Osteocyte (in vitro differentiated cells): Measurements from ENCODE around the gene ADARB1. TPM values are rescaled to one million over a fixed set of nuclear protein-coding genes. Genes with fewer than 3 reads are reported as not detected.

ENCODE experiments used
- DNase-seq: peaks from one replicate; pipeline ENCODE4 v3.0.0; 2021; ENCODE audit warnings: mixed read lengths; ENCODE audit not compliant: unreplicated experiment; ENCODE audit errors: extremely low spot score
- H3K27ac Mint-ChIP-seq: one replicate; pipeline ENCODE4 v1.8.0; 2021; ENCODE audit warnings: mild to moderate bottlenecking, mixed read lengths; ENCODE audit not compliant: unreplicated experiment
- H3K27me3 Mint-ChIP-seq: one replicate; pipeline ENCODE4 v1.8.0; 2021; ENCODE audit warnings: mixed read lengths; ENCODE audit not compliant: unreplicated experiment
- H3K36me3 Mint-ChIP-seq: one replicate; pipeline ENCODE4 v1.8.0; 2021; ENCODE audit warnings: mixed read lengths; ENCODE audit not compliant: unreplicated experiment
- H3K4me1 Mint-ChIP-seq: one replicate; pipeline ENCODE4 v1.8.0; 2021; ENCODE audit warnings: mixed read lengths; ENCODE audit not compliant: unreplicated experiment
- H3K4me3 Mint-ChIP-seq: one replicate; pipeline ENCODE4 v1.8.0; 2021; ENCODE audit warnings: mild to moderate bottlenecking, moderate library complexity, mixed read lengths; ENCODE audit not compliant: unreplicated experiment
- H3K9me3 Mint-ChIP-seq: one replicate; pipeline ENCODE4 v1.8.0; 2021; ENCODE audit warnings: mixed read lengths; ENCODE audit not compliant: unreplicated experiment
- CTCF ChIP-seq: fragments of 200-600 bp; sonication (generic); IDR thresholded peaks from 2 replicates; pipeline ENCODE4 v1.5.0; 2021; ENCODE audit warnings: antibody characterized with exemption, mild to moderate bottlenecking, moderate library complexity
- total RNA-seq: library from RNA; stranded (reverse); gene quantifications from 2 replicates; pipeline ENCODE4 v1.2.1, GENCODE V29; 2021

ADARB1 gene
- total RNA-seq, 1 donor from 2014 or later = 126 TPM

GRCh38 chr21:45029298-45029947 is 45.0 kb upstream of the ADARB1 start:
- no peaks in the 10 kb centered on the region for H3K36me3 Mint-ChIP-seq
- DNase-seq = no peak
- H3K9me3 Mint-ChIP-seq = peaks cover 6% of the 10 kb centered on the region
- H3K4me3 Mint-ChIP-seq = no peak overlapping the region
- no peaks in the 10 kb centered on the region for H3K27me3 Mint-ChIP-seq
- H3K27ac Mint-ChIP-seq = no peak overlapping the region
- peaks cover 40% of the 10 kb centered on the region for H3K4me1 Mint-ChIP-seq
- TF ChIP-seq CTCF = no peak

GRCh38 chr21:45029948-45030681 is 44.3 kb upstream of the ADARB1 start:
- no peak for DNase-seq
- no peaks in the 10 kb centered on the region for H3K36me3 Mint-ChIP-seq
- no peaks in the 10 kb centered on the region for H3K27me3 Mint-ChIP-seq
- TF ChIP-seq CTCF = no peak
- H3K4me1 Mint-ChIP-seq = peaks cover 46% of the 10 kb centered on the region
- H3K27ac Mint-ChIP-seq = no peak overlapping the region
- H3K4me3 Mint-ChIP-seq = no peak overlapping the region
- H3K9me3 Mint-ChIP-seq = peaks cover 3% of the 10 kb centered on the region

- Mint-ChIP-seq H3K4me3 (no peak overlapping the region), H3K27me3 (no peaks in the 10 kb centered on the region), H3K27ac (no peak overlapping the region), H3K9me3 (peaks cover 2% of the 10 kb centered on the region), H3K4me1 (peaks cover 48% of the 10 kb centered on the region), H3K36me3 (no peaks in the 10 kb centered on the region)
- DNase-seq = no peak
- no peak for TF ChIP-seq CTCF
Measured at GRCh38 chr21:45030682-45031570, 43.5 kb upstream of the ADARB1 start.

- no peak for DNase-seq
- peaks cover 48% of the 10 kb centered on the region for H3K4me1 Mint-ChIP-seq
- no peaks in the 10 kb centered on the region for H3K36me3 Mint-ChIP-seq
- no peak for TF ChIP-seq CTCF
- peaks cover 3% of the 10 kb centered on the region for H3K9me3 Mint-ChIP-seq
- H3K27me3 Mint-ChIP-seq = no peaks in the 10 kb centered on the region
- peak overlapping the region; percentile 4 for H3K27ac Mint-ChIP-seq
- no peak overlapping the region for H3K4me3 Mint-ChIP-seq
Measured at GRCh38 chr21:45031571-45032191, 42.7 kb upstream of the ADARB1 start.
